CD14-positive monocyte (primary cell): ENCODE results near the gene SUZ12. TPM values are rescaled to one million over a fixed set of nuclear protein-coding genes. Genes with fewer than 3 reads are reported as not detected.

ENCODE experiments used
- DNase-seq, 3 donors: peaks; one replicate each; pipeline ENCODE4 v3.0.0-alpha.2; 2011 to 2022
- H2AFZ ChIP-seq: 2 replicates; pipeline ENCODE4 v1.6.0; 2012; ENCODE audit warnings: mild to moderate bottlenecking, low read depth, low read length, inconsistent platforms; ENCODE audit not compliant: insufficient read depth, poor library complexity, severe bottlenecking
- H3K27ac ChIP-seq, 2 donors: 1 replicate in 1 of 2; 2 replicates in 1 of 2; pipeline ENCODE4 v1.5.1; 2012 to 2013; ENCODE audit warnings: low read length in 2 of 2, control low read depth in 1 of 2, inconsistent platforms in 1 of 2, low read depth in 1 of 2, mild to moderate bottlenecking in 1 of 2
- H3K27me3 ChIP-seq, 2 donors: one replicate each; pipeline versions ENCODE4 v1.6.0 to v1.6.1; 2011 to 2013; ENCODE audit warnings: low read length in 2 of 2; ENCODE audit not compliant: control insufficient read depth in 2 of 2, insufficient read depth in 2 of 2
- H3K36me3 ChIP-seq, 2 donors: replicated peaks in 1 of 2; 1 replicate in 1 of 2; 2 replicates in 1 of 2; pipeline versions ENCODE4 v1.5.1 to v1.6.1; 2012 to 2013; ENCODE audit warnings: low read length in 2 of 2, control low read depth in 1 of 2, inconsistent platforms in 1 of 2, mild to moderate bottlenecking in 1 of 2; ENCODE audit not compliant: insufficient read depth in 2 of 2, control insufficient read depth in 1 of 2
- H3K4me1 ChIP-seq, 2 donors: 1 replicate in 1 of 2; 2 replicates in 1 of 2; pipeline versions ENCODE4 v1.5.1 to v1.6.1; 2012 to 2013; ENCODE audit warnings: low read length in 2 of 2, control low read depth in 1 of 2, inconsistent platforms in 1 of 2, mild to moderate bottlenecking in 1 of 2, moderate library complexity in 1 of 2; ENCODE audit not compliant: insufficient read depth in 2 of 2, control insufficient read depth in 1 of 2
- H3K4me2 ChIP-seq: replicated peaks from 2 replicates; pipeline ENCODE3; 2012; ENCODE audit warnings: low read length, moderate library complexity, mild to moderate bottlenecking; ENCODE audit not compliant: poor library complexity, severe bottlenecking; ENCODE audit errors: extremely low read depth
- H3K4me3 ChIP-seq, 3 experiments: fragments of 200-600 bp in 1 of 3; sonication (generic) in 1 of 3; replicated peaks in 1 of 3; 1 replicate in 2 of 3; 2 replicates in 1 of 3; pipeline ENCODE4 v1.5.1; 2011 to 2013; ENCODE audit warnings: low read length in 3 of 3, mild to moderate bottlenecking in 3 of 3, control low read depth in 2 of 3, low read depth in 2 of 3, inconsistent platforms in 1 of 3, moderate library complexity in 1 of 3
- H3K79me2 ChIP-seq: 2 replicates; pipeline ENCODE4 v1.6.0; 2012; ENCODE audit warnings: mild to moderate bottlenecking, control low read depth, inconsistent platforms, low read length, moderate library complexity; ENCODE audit not compliant: insufficient read depth
- H3K9ac ChIP-seq: 2 replicates; pipeline ENCODE4 v1.6.0; 2017; ENCODE audit warnings: low read length, mild to moderate bottlenecking; ENCODE audit not compliant: insufficient read depth, poor library complexity, severe bottlenecking
- H3K9me3 ChIP-seq, 2 donors: replicated peaks in 1 of 2; 1 replicate in 1 of 2; 2 replicates in 1 of 2; pipeline versions ENCODE4 v1.5.1 to v1.6.1; 2012 to 2013; ENCODE audit warnings: low read length in 2 of 2, control low read depth in 1 of 2; ENCODE audit not compliant: control insufficient read depth in 1 of 2, insufficient read depth in 1 of 2
- H4K20me1 ChIP-seq: 2 replicates; pipeline ENCODE4 v1.6.0; 2012; ENCODE audit warnings: mild to moderate bottlenecking, low read length, control low read depth, moderate library complexity; ENCODE audit not compliant: insufficient read depth
- H3K27ac Mint-ChIP-seq, 7 donors: one replicate each; pipeline ENCODE4 v1.8.0; 2020; ENCODE audit warnings: mild to moderate bottlenecking in 7 of 7, mixed read lengths in 7 of 7, moderate library complexity in 6 of 7, inconsistent platforms in 2 of 7
- H3K27me3 Mint-ChIP-seq, 3 donors: one replicate each; pipeline ENCODE4 v1.8.0; 2021 to 2022; ENCODE audit warnings: low read depth in 3 of 3, mild to moderate bottlenecking in 3 of 3, mixed read lengths in 3 of 3, moderate library complexity in 3 of 3, inconsistent platforms in 1 of 3
- H3K36me3 Mint-ChIP-seq, 2 donors: one replicate each; pipeline ENCODE4 v1.8.0; 2020; ENCODE audit warnings: mixed read lengths in 2 of 2, inconsistent platforms in 1 of 2, mild to moderate bottlenecking in 1 of 2
- H3K4me1 Mint-ChIP-seq: one replicate; pipeline ENCODE4 v1.8.0; 2020; ENCODE audit warnings: mild to moderate bottlenecking, mixed read lengths
- H3K4me3 Mint-ChIP-seq, 2 donors: one replicate each; pipeline ENCODE4 v1.8.0; 2020; ENCODE audit warnings: mild to moderate bottlenecking in 2 of 2, mixed read lengths in 2 of 2, moderate library complexity in 1 of 2
- H3K9me3 Mint-ChIP-seq, 7 donors: one replicate each; pipeline ENCODE4 v1.8.0; 2020 to 2022; ENCODE audit warnings: mixed read lengths in 7 of 7, mild to moderate bottlenecking in 6 of 7, moderate library complexity in 6 of 7, inconsistent platforms in 2 of 7
- CTCF ChIP-seq: fragments of 200-600 bp; IDR thresholded peaks from one replicate; pipeline ENCODE4 v1.8.0; 2022; ENCODE audit warnings: antibody characterized with exemption, mild to moderate bottlenecking
- WGBS: methylation state at CpG from one replicate; pipeline ENCODE4 v1.1.5; 2013; ENCODE audit warnings: missing lambda C conversion rate; ENCODE audit not compliant: insufficient coverage; 5-methylcytosine and 5-hydroxymethylcytosine counted together
- intact Hi-C, 2 donors: fragments of 100-400 bp; cut with micrococcal nuclease; formaldehyde crosslinking; loops; one replicate each; pipeline versions ENCODE4 v1.15.0 to v1.15.1; 2023
- polyA plus RNA-seq, 3 donors: library from polyadenylated mRNA; depleted of rRNA in 1 of 3; unstranded in 2 of 3; stranded (reverse) in 1 of 3; fragments of 300-500 nt in 2 of 3; fragments of >200 nt in 1 of 3; fragmentation: Illumina TruSeq in 2 of 3; gene quantifications; 1 replicate in 2 of 3; 2 replicates in 1 of 3; pipeline ENCODE4 v1.2.3, GENCODE V29; 2012 to 2021

The SUZ12 gene
- polyA plus RNA-seq, 3 donors: 6.3 to 9.9 (median 7.9) TPM

DNA sequence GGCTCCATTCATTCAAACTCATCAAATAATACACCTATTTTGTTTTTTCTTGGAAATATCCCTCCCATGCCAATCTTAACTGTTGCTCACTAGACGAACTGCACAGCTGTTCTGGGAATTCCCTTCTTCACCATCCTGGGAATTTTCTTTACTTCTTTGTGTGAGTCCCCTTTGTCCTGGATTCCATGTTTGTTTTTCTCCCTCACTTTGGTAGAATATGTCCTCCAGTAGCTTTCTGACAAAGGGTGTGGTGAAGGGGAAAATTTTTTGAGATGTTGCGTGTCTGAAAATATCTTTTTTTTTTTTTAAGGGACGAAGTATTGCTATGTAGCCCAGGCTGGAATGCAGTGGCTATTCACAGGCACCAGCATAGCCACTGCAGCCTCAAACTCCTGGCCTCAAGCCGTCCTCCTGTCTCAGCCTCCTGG lies 18.1 kb upstream of the SUZ12 start:
- Mint-ChIP-seq H3K27ac (no peak overlapping the region), H3K4me1 (peaks cover 14% of the 10 kb centered on the region), H3K9me3 (peaks cover 0 to 9% (median 3%) of the 10 kb centered on the region in 7 donors), H3K27me3 (peaks cover 26 to 32% (median 30%) of the 10 kb centered on the region in 3 donors), H3K36me3 (no peaks in the 10 kb centered on the region), H3K4me3 (peak overlapping the region in 1 of 2 donors; percentile 42)
- Histone ChIP-seq H3K9me3 (no peaks in the 10 kb centered on the region), H3K27me3 (peaks cover 3 to 23% of the 10 kb centered on the region in 2 donors), H4K20me1 (no peaks in the 10 kb centered on the region), H3K79me2 (no peaks in the 10 kb centered on the region), H3K9ac (no peak overlapping the region), H2AFZ (no peak overlapping the region), H3K27ac (no peak overlapping the region), H3K4me3 (no peak overlapping the region), H3K4me1 (peaks cover 12 to 16% of the 10 kb centered on the region in 2 donors), H3K4me2 (no peak overlapping the region), H3K36me3 (no peaks in the 10 kb centered on the region)
- no peak for DNase-seq
- TF ChIP-seq CTCF: no peak
- intact Hi-C loops: no loop called here
- 93% methylated on average over 3 of the region's 4 CpGs for WGBS

DNA sequence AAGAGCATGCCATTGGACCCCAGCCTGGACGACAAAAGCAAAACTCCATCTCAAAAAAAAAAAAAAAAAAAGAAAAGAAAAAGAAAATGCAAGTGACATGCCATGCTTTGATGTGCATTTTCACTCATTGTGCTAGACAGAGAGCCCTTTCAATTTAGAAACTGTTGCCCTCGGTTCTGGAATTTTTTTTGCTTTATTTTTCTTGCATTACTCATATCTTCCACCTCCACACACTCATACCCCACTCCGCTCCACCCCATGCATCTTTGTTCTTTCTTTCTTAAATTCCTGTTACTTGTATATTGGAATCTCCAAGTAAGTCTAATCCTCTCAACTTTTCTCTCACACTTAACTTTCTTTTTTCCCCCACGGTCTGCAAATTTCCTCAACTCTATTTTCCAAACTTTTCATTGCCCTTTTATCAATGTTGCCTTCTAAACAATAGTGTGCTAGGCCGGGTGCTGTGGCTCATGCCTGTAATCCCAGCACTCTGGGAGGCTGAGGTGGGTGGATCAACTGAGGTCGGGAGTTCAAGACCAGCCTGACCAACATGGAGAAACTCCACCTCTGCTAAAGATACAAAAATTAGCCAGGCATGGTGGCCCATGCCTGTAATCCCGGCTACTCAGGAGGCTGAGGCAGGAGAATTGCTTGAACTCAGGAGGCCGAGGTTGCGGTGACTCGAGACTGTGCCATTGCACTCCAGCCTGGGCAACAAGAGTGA lies 16.8 kb upstream of the SUZ12 start:
- H3K27ac Mint-ChIP-seq: no peak overlapping the region
- no peaks in the 10 kb centered on the region for H3K36me3 Mint-ChIP-seq
- WGBS: no CpG with 5 or more reads among the region's 10 CpGs
- Histone ChIP-seq H3K9me3 (no peaks in the 10 kb centered on the region), H3K4me3 (no peak overlapping the region), H3K36me3 (no peaks in the 10 kb centered on the region), H3K27me3 (peaks cover 3 to 23% of the 10 kb centered on the region in 2 donors), H3K27ac (no peak overlapping the region), H2AFZ (no peak overlapping the region), H3K4me1 (peaks cover 20 to 23% of the 10 kb centered on the region in 2 donors), H4K20me1 (no peaks in the 10 kb centered on the region), H3K79me2 (no peaks in the 10 kb centered on the region), H3K9ac (no peak overlapping the region), H3K4me2 (no peak overlapping the region)
- TF ChIP-seq CTCF: no peak
- H3K27me3 Mint-ChIP-seq: peaks cover 26 to 32% (median 30%) of the 10 kb centered on the region in 3 donors
- intact Hi-C loops: no loop called here
- DNase-seq: no peak
- no peak overlapping the region for H3K4me3 Mint-ChIP-seq
- peaks cover 19% of the 10 kb centered on the region for H3K4me1 Mint-ChIP-seq
- H3K9me3 Mint-ChIP-seq: peaks cover 0 to 9% (median 3%) of the 10 kb centered on the region in 7 donors
